HG02943 (cell line): Measurements from ENCODE around the gene ERBIN.
"Not testable (repeated sequence)": the region's sequence is repeated elsewhere in the genome, so short reads cannot be mapped to it uniquely, and the experiment has no call there.

Experiments used
- ATAC-seq: cut with Tn5 transposase; IDR thresholded peaks from one replicate; pipeline ENCODE4 v1.9.1; 2021; ENCODE audit warnings: mild to moderate bottlenecking, low read depth, moderate library complexity; ENCODE audit not compliant: unreplicated experiment

The ERBIN gene

GRCh38 chr5:65961633-65962032 lies 35.3 kb downstream of the ERBIN start:
- no peak for ATAC-seq

- no peak for ATAC-seq
Observed at GRCh38 chr5:65967288-65968066, 41.1 kb downstream of the ERBIN start.

GRCh38 chr5:65969539-65970393 lies 43.4 kb downstream of the ERBIN start:
- no peak for ATAC-seq

GRCh38 chr5:65970481-65971367 lies 44.3 kb downstream of the ERBIN start:
- no peak for ATAC-seq

- ATAC-seq = no peak
Observed at GRCh38 chr5:65971643-65972042, 45.3 kb downstream of the ERBIN start.

- not testable (repeated sequence) for ATAC-seq
Observed at GRCh38 chr5:65972896-65973295, 46.5 kb downstream of the ERBIN start.

- ATAC-seq = no peak
Observed at GRCh38 chr5:65978251-65978650, 51.9 kb downstream of the ERBIN start.

- no peak for ATAC-seq
Observed at GRCh38 chr5:65981548-65981947, 55.2 kb downstream of the ERBIN start.

- ATAC-seq = no peak
Observed at GRCh38 chr5:65981969-65982619, 55.7 kb downstream of the ERBIN start.

GRCh38 chr5:65982635-65983034 lies 56.3 kb downstream of the ERBIN start:
- ATAC-seq = no peak

- ATAC-seq = no peak
Observed at GRCh38 chr5:65984098-65984885, 57.9 kb downstream of the ERBIN start.

GRCh38 chr5:65986050-65986451 lies 59.7 kb downstream of the ERBIN start:
- ATAC-seq = no peak

GRCh38 chr5:65986796-65987195 lies 60.4 kb downstream of the ERBIN start:
- ATAC-seq = no peak

- no peak for ATAC-seq
Observed at GRCh38 chr5:65987982-65988381, 61.6 kb downstream of the ERBIN start.

- no peak for ATAC-seq
Observed at GRCh38 chr5:65989158-65989557, 62.8 kb downstream of the ERBIN start.

- ATAC-seq = no peak
Observed at GRCh38 chr5:65992630-65993029, 66.3 kb downstream of the ERBIN start.

- no peak for ATAC-seq
Observed at GRCh38 chr5:65994117-65994786, 67.9 kb downstream of the ERBIN start.

- ATAC-seq = no peak
Observed at GRCh38 chr5:65999061-65999723, 72.8 kb downstream of the ERBIN start.
